Upper lobe of left lung (tissue), 6 donors: Measurements from ENCODE around the gene EIF5A. TPM values are rescaled to one million over a fixed set of nuclear protein-coding genes. Genes with fewer than 3 reads are reported as not detected.

Experiments used
- ATAC-seq, 2 donors: fragments of 200-7000 bp; cut with Tn5 transposase; one replicate each; pipeline ENCODE4 v1.9.1; 2022; ENCODE audit warnings: mild to moderate bottlenecking in 2 of 2, moderate library complexity in 2 of 2; ENCODE audit not compliant: low FRiP score in 2 of 2
- DNase-seq, 2 donors: peaks; one replicate each; pipeline ENCODE4 v3.0.0-alpha.2; 2019 to 2020
- H3K27ac ChIP-seq, 4 donors: fragments of 200-600 bp; sonication (generic); one replicate each; pipeline ENCODE4 v1.5.1; 2016 to 2019
- H3K27me3 ChIP-seq, 4 donors: fragments of 200-600 bp; sonication (generic); one replicate each; pipeline ENCODE4 v1.5.1; 2017 to 2019
- H3K36me3 ChIP-seq, 4 donors: fragments of 200-600 bp; sonication (generic); one replicate each; pipeline ENCODE4 v1.5.1; 2016 to 2019
- H3K4me1 ChIP-seq, 4 donors: fragments of 200-600 bp; sonication (generic); one replicate each; pipeline ENCODE4 v1.5.1; 2018 to 2019
- H3K4me3 ChIP-seq, 4 donors: fragments of 200-600 bp; sonication (generic); one replicate each; pipeline ENCODE4 v1.5.1; 2017 to 2019; ENCODE audit warnings: mild to moderate bottlenecking in 2 of 4, moderate library complexity in 1 of 4
- H3K9me3 ChIP-seq, 4 donors: fragments of 200-600 bp; sonication (generic); one replicate each; pipeline ENCODE4 v1.5.1; 2018 to 2019
- EP300 ChIP-seq, 4 donors: sonication (generic); formaldehyde crosslinking; IDR thresholded peaks; one replicate each; pipeline ENCODE4 v1.5.1; 2017; ENCODE audit warnings: antibody characterized with exemption in 4 of 4, control low read depth in 2 of 4
- POLR2A ChIP-seq, 4 donors: fragments of 450-650 bp; IDR thresholded peaks; one replicate each; pipeline ENCODE4 v1.5.1; 2016 to 2017; ENCODE audit warnings: antibody characterized with exemption in 4 of 4, mild to moderate bottlenecking in 2 of 4
- POLR2AphosphoS5 ChIP-seq, 2 donors: sonication (generic); formaldehyde crosslinking; IDR thresholded peaks; one replicate each; pipeline ENCODE4 v1.5.1; 2017; ENCODE audit warnings: antibody characterized with exemption in 2 of 2
- WGBS, 2 donors: methylation state at CpG; one replicate each; pipeline ENCODE4 v1.1.5; 2017 to 2018; 5-methylcytosine and 5-hydroxymethylcytosine counted together
- total RNA-seq, 6 donors: library from RNA; depleted of rRNA in 4 of 6; stranded (reverse); fragments of >200 nt in 4 of 6; gene quantifications; one replicate each; pipeline versions ENCODE4 v1.1.0 to v1.2.1, GENCODE V29; 2016 to 2021
- TF ChIP-seq, protein P1 (sequence below), 6 experiments: fragments of 450-650 bp in 4 of 6; fragments of 200-600 bp in 2 of 6; sonication (generic) in 2 of 6; IDR thresholded peaks; one replicate each; pipeline ENCODE4 v1.5.1; 2016 to 2019; ENCODE audit warnings: antibody characterized with exemption in 6 of 6
- donor health status: DM: no; HTN: no; CAD: no; lungs with moderate emphysema.
- donor health status: DM: no; HTN: yes; CAD: no; lungs with severe emphysema.

The EIF5A gene
- total RNA-seq, 6 donors from 2014 or later: 84.9 to 303 (median 207) TPM

DNA sequence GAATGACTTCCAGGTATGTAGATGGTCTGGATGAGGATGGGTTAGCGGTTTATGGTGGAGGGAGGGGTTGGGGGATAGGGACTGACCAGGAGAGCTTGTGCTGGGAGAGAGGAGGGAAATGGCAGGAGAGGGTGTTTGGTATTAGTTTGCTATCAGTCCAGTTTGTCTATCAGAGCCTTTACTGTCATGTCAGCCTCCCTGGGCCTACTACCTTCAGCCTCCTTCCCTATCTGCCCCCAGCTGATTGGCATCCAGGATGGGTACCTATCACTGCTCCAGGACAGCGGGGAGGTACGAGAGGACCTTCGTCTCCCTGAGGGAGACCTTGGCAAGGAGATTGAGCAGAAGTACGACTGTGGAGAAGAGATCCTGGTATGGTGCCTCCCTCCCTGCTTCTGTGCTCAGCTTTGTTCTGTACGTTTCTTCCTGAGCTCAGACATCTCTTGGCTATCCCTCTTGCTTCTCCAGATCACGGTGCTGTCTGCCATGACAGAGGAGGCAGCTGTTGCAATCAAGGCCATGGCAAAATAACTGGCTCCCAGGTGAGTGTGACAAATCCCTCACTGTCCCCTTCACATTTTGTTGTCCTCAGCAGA is 3.8 kb downstream of the EIF5A start:
- ATAC-seq (no peak), DNase-seq (no peak)
- Histone ChIP-seq H3K4me3 (no peak overlapping the region), H3K27ac (no peak overlapping the region), H3K36me3 (peaks cover 27 to 51% (median 41%) of the 10 kb centered on the region in 4 donors), H3K4me1 (peaks cover 38 to 64% (median 43%) of the 10 kb centered on the region in 4 donors), H3K9me3 (no peaks in the 10 kb centered on the region), H3K27me3 (no peaks in the 10 kb centered on the region)
- TF ChIP-seq POLR2AphosphoS5 (IDR thresholded peaks at IDR 0.05): no peak
- TF ChIP-seq EP300 (IDR thresholded peaks at IDR 0.05): no peak
- TF ChIP-seq POLR2A (IDR thresholded peaks at IDR 0.05): no peak
- TF ChIP-seq, protein P1, sequence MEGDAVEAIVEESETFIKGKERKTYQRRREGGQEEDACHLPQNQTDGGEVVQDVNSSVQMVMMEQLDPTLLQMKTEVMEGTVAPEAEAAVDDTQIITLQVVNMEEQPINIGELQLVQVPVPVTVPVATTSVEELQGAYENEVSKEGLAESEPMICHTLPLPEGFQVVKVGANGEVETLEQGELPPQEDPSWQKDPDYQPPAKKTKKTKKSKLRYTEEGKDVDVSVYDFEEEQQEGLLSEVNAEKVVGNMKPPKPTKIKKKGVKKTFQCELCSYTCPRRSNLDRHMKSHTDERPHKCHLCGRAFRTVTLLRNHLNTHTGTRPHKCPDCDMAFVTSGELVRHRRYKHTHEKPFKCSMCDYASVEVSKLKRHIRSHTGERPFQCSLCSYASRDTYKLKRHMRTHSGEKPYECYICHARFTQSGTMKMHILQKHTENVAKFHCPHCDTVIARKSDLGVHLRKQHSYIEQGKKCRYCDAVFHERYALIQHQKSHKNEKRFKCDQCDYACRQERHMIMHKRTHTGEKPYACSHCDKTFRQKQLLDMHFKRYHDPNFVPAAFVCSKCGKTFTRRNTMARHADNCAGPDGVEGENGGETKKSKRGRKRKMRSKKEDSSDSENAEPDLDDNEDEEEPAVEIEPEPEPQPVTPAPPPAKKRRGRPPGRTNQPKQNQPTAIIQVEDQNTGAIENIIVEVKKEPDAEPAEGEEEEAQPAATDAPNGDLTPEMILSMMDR (IDR thresholded peaks at IDR 0.05): no peak
- WGBS, 2 donors: 90 to 93% methylated on average over 7 of the region's 7 CpGs

DNA sequence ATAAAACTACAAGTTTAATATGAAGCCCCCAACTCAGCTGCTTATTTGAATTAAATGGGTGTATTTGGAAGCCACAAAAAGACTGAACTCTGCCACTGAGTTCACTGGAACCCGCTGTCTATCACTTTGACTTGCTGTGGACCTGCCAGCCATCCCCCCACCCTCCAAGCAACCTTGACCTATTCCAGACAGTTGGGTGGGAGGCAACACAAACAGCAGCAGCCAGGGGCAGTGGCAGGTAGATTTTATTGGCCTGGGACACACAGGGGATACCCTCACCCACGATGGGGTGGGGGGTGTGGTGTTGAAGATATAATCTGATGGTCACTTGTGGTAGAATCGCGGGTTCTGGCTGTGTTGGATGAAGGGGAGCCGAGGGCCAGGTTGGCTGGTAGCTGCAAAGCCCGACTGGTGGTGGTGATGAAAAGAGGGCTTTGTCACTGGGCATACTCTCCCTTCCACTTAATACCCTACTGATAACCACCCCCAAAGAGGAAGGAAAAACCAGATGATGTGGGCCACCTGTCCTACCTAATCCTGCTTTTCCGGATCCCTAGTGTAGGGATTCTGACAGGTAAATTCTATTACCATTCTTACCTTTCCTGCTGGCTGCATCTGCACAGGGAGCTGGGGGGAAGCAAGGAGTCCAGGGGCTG is 5.1 kb downstream of the EIF5A start:
- Histone ChIP-seq H3K4me1 (peaks cover 37 to 60% (median 41%) of the 10 kb centered on the region in 4 donors), H3K9me3 (no peaks in the 10 kb centered on the region), H3K27me3 (no peaks in the 10 kb centered on the region), H3K4me3 (no peak overlapping the region), H3K36me3 (peaks cover 27 to 61% (median 46%) of the 10 kb centered on the region in 4 donors), H3K27ac (peak overlapping the region in 1 of 4 donors; percentile 4)
- DNase-seq: no peak
- no peak for ATAC-seq
- TF ChIP-seq, protein P1 (IDR thresholded peaks at IDR 0.05): no peak
- TF ChIP-seq EP300 (IDR thresholded peaks at IDR 0.05): no peak
- no peak for TF ChIP-seq POLR2A (IDR thresholded peaks at IDR 0.05)
- TF ChIP-seq POLR2AphosphoS5 (IDR thresholded peaks at IDR 0.05): no peak
- WGBS, 2 donors: 73 to 75% methylated on average over 6 to 7 of the region's 7 CpGs

GRCh38 chr17:7313088-7313889 is 5.9 kb downstream of the EIF5A start:
- Histone ChIP-seq H3K4me3 (no peak overlapping the region), H3K27ac (peak overlapping the region in 2 of 4 donors; percentile 4 to 7), H3K4me1 (peaks cover 37 to 58% (median 41%) of the 10 kb centered on the region in 4 donors), H3K9me3 (no peaks in the 10 kb centered on the region), H3K27me3 (no peaks in the 10 kb centered on the region), H3K36me3 (peaks cover 27 to 68% (median 54%) of the 10 kb centered on the region in 4 donors)
- no peak for TF ChIP-seq POLR2A (IDR thresholded peaks at IDR 0.05)
- TF ChIP-seq, protein P1 (IDR thresholded peaks at IDR 0.05): peak in 2 of 6 experiments; percentile 19 to 34
- 87 to 89% methylated on average over 6 to 7 of the region's 7 CpGs for WGBS, 2 donors
- DNase-seq (no peak), ATAC-seq (no peak)

- WGBS, 2 donors: 41 to 49% methylated on average over 8 to 9 of the region's 9 CpGs
- peak overlapping the region; percentile 91 to 97 (median 94) for H3K27ac ChIP-seq
- TF ChIP-seq, protein P1 (IDR thresholded peaks at IDR 0.05): no peak
- TF ChIP-seq POLR2A (IDR thresholded peaks at IDR 0.05): no peak
- TF ChIP-seq POLR2AphosphoS5 (IDR thresholded peaks at IDR 0.05): no peak
- no peak for TF ChIP-seq EP300 (IDR thresholded peaks at IDR 0.05)
- peaks cover 34 to 50% (median 39%) of the 10 kb centered on the region in 4 donors for H3K4me1 ChIP-seq
- peak overlapping the region; percentile 43 to 97 (median 94) for H3K4me3 ChIP-seq
- H3K27me3 ChIP-seq: no peaks in the 10 kb centered on the region
- ATAC-seq (no peak), DNase-seq (no peak)
- H3K36me3 ChIP-seq: peaks cover 27 to 76% (median 62%) of the 10 kb centered on the region in 4 donors
- H3K9me3 ChIP-seq: no peaks in the 10 kb centered on the region
Observed at GRCh38 chr17:7313890-7314718, 6.7 kb downstream of the EIF5A start.
